Measurements from ENCODE around the gene UGT1A10. TPM values are rescaled to one million over a fixed set of nuclear protein-coding genes. Genes with fewer than 3 reads are reported as not detected.

The UGT1A10 gene
- total and polyA plus RNA-seq, 8 donors = 0.09 TPM; not detected in 7

- Histone ChIP-seq H3K9me3 (no peaks in the 10 kb centered on the region), H3K27ac (no peak overlapping the region), H3K27me3 (no peaks in the 10 kb centered on the region), H3K4me1 (no peaks in the 10 kb centered on the region), H3K4me3 (no peak overlapping the region), H3K36me3 (no peaks in the 10 kb centered on the region)
- intact Hi-C loops (cut with DNase I) = no loop called here
- no peak for ATAC-seq
- WGBS, 2 donors = 55 to 62% methylated on average over 12 of the region's 12 CpGs
- FAIRE-seq = no peak
- TF ChIP-seq CTCF (IDR thresholded peaks at IDR 0.05) = no peak
- DNase-seq = peak in 3 of 6 donors; percentile 2 to 39 (median 29)
These were observed 171.1 kb downstream of the UGT1A10 start for GRCh38 chr2:233807215-233807865.

- intact Hi-C loops (cut with DNase I) = no loop called here
- Histone ChIP-seq H3K9me3 (no peaks in the 10 kb centered on the region), H3K27ac (no peak overlapping the region), H3K4me1 (no peaks in the 10 kb centered on the region), H3K4me3 (no peak overlapping the region), H3K36me3 (no peaks in the 10 kb centered on the region), H3K27me3 (no peaks in the 10 kb centered on the region)
- no peak for FAIRE-seq
- TF ChIP-seq CTCF (IDR thresholded peaks at IDR 0.05) = no peak
- peak in 4 of 6 donors; percentile 3 to 21 (median 12) for DNase-seq
- no peak for ATAC-seq
- WGBS, 2 donors = 61 to 74% methylated on average over 10 of the region's 10 CpGs
These were observed 172.0 kb downstream of the UGT1A10 start for GRCh38 chr2:233807966-233808935.

GRCh38 chr2:233810385-233810784 lies 174.1 kb downstream of the UGT1A10 start:
- ATAC-seq (no peak), DNase-seq (peak in 1 of 6 donors; percentile 17), FAIRE-seq (no peak)
- Histone ChIP-seq H3K9me3 (no peaks in the 10 kb centered on the region), H3K27ac (no peak overlapping the region), H3K27me3 (no peaks in the 10 kb centered on the region), H3K4me3 (no peak overlapping the region), H3K4me1 (no peaks in the 10 kb centered on the region), H3K36me3 (no peaks in the 10 kb centered on the region)
- 73 to 82% methylated on average over 6 of the region's 6 CpGs for WGBS, 2 donors
- TF ChIP-seq CTCF (IDR thresholded peaks at IDR 0.05) = no peak
- intact Hi-C loops (cut with DNase I) = no loop called here

GRCh38 chr2:233811087-233811486 lies 174.8 kb downstream of the UGT1A10 start:
- Histone ChIP-seq H3K4me1 (no peaks in the 10 kb centered on the region), H3K9me3 (no peaks in the 10 kb centered on the region), H3K27me3 (no peaks in the 10 kb centered on the region), H3K36me3 (no peaks in the 10 kb centered on the region), H3K4me3 (no peak overlapping the region), H3K27ac (no peak overlapping the region)
- intact Hi-C loops (cut with DNase I) = no loop called here
- WGBS, 2 donors = 52 to 66% methylated on average over 4 of the region's 4 CpGs
- ATAC-seq (no peak), DNase-seq (peak in 3 of 6 donors; percentile 2 to 25 (median 5)), FAIRE-seq (no peak)
- no peak for TF ChIP-seq CTCF (IDR thresholded peaks at IDR 0.05)

Measured in pancreas (tissue), 10 donors.